Neural cell (in vitro differentiated cells): ENCODE measurements around the gene ZNF594. TPM values are rescaled to one million over a fixed set of nuclear protein-coding genes. Genes with fewer than 3 reads are reported as not detected.
"Not testable (repeated sequence)": the region's sequence is repeated elsewhere in the genome, so short reads cannot be mapped to it uniquely, and the experiment has no call there.

ENCODE experiments used
- H2AFZ ChIP-seq: fragments of 200-600, 300-800 bp; sonication (generic), shearing (Covaris generic); 2 replicates; pipeline ENCODE4 v1.6.0; 2014; ENCODE audit warnings: low read depth, mild to moderate bottlenecking, antibody characterized with exemption, low read length, moderate library complexity
- H3F3A ChIP-seq: fragments of 200-600 bp; shearing (Covaris generic); 2 replicates; pipeline ENCODE4 v1.6.1; 2016; ENCODE audit warnings: mild to moderate bottlenecking, moderate library complexity, mixed read lengths, antibody characterized with exemption, low read length; ENCODE audit not compliant: insufficient read depth, poor library complexity, severe bottlenecking
- H3K27ac ChIP-seq: fragments of 200-600, 300-800 bp; sonication (generic), shearing (Covaris generic); 2 replicates; pipeline ENCODE4 v1.5.1; 2014; ENCODE audit warnings: mild to moderate bottlenecking, low read length, moderate library complexity
- H3K27me3 ChIP-seq: fragments of 300-800, 200-600 bp; sonication (generic), shearing (Covaris generic); 2 replicates; pipeline ENCODE4 v1.6.0; 2014; ENCODE audit warnings: mild to moderate bottlenecking, low read depth, low read length, moderate library complexity; ENCODE audit not compliant: insufficient read depth
- H3K36me3 ChIP-seq: fragments of 300-800, 200-600 bp; sonication (generic), shearing (Covaris generic); 2 replicates; pipeline ENCODE4 v1.5.1; 2014; ENCODE audit warnings: mild to moderate bottlenecking, antibody characterized with exemption, low read length, moderate library complexity; ENCODE audit not compliant: insufficient read depth
- H3K4me2 ChIP-seq: fragments of 300-800, 200-600 bp; sonication (generic), shearing (Covaris generic); 2 replicates; pipeline ENCODE4 v1.6.0; 2014; ENCODE audit warnings: mild to moderate bottlenecking, low read length
- H3K4me3 ChIP-seq: fragments of 300-800, 200-600 bp; sonication (generic), shearing (Covaris generic); 2 replicates; pipeline ENCODE4 v1.5.1; 2014; ENCODE audit warnings: mild to moderate bottlenecking, low read length, moderate library complexity
- H3K79me2 ChIP-seq: fragments of 200-600 bp; shearing (Covaris generic); replicated peaks from 2 replicates; pipeline ENCODE4 v1.6.0; 2014; ENCODE audit warnings: mild to moderate bottlenecking, low read length, moderate library complexity; ENCODE audit not compliant: insufficient read depth
- H3K9ac ChIP-seq: fragments of 300-800, 200-600 bp; sonication (generic), shearing (Covaris generic); 2 replicates; pipeline ENCODE4 v1.6.1; 2016; ENCODE audit warnings: mild to moderate bottlenecking, low read length, mixed read lengths
- H3K9me2 ChIP-seq: fragments of 200-600 bp; shearing (Covaris generic); 2 replicates; pipeline ENCODE4 v1.6.1; 2016; ENCODE audit warnings: mild to moderate bottlenecking, low read length, mixed read lengths; ENCODE audit not compliant: insufficient read depth
- H3K9me3 ChIP-seq: fragments of 200-600, 300-800 bp; sonication (generic), shearing (Covaris generic); 2 replicates; pipeline ENCODE4 v1.6.1; 2016; ENCODE audit warnings: mild to moderate bottlenecking, mixed run types, low read length, moderate library complexity, mixed read lengths
- H4K20me1 ChIP-seq: fragments of 200-600 bp; shearing (Covaris generic); 2 replicates; pipeline ENCODE4 v1.6.1; 2016; ENCODE audit warnings: mild to moderate bottlenecking, mixed run types; ENCODE audit not compliant: insufficient read depth
- CTCF ChIP-seq: fragments of 450-650 bp; IDR thresholded peaks from 2 replicates; pipeline ENCODE4 v1.5.1; 2014; ENCODE audit warnings: antibody characterized with exemption, mild to moderate bottlenecking, moderate library complexity; ENCODE audit not compliant: poor library complexity, severe bottlenecking
- EP300 ChIP-seq: fragments of 450-650 bp; conservative IDR thresholded peaks from 2 replicates; pipeline ENCODE4 v1.6.1; 2014; ENCODE audit warnings: antibody characterized with exemption, mild to moderate bottlenecking, moderate library complexity; ENCODE audit not compliant: poor library complexity, severe bottlenecking
- EZH2 ChIP-seq: fragments of 200-600, 300-800 bp; shearing (Covaris generic), sonication (generic); IDR thresholded peaks from 2 replicates; pipeline ENCODE4 v1.6.1; 2014; ENCODE audit warnings: antibody characterized with exemption, low read length, borderline replicate concordance, mild to moderate bottlenecking; ENCODE audit not compliant: insufficient read depth, poor library complexity, severe bottlenecking
- MXI1 ChIP-seq: fragments of 450-650 bp; conservative IDR thresholded peaks from 2 replicates; pipeline ENCODE4 v1.6.1; 2014; ENCODE audit warnings: antibody characterized with exemption, mild to moderate bottlenecking; ENCODE audit not compliant: poor library complexity, severe bottlenecking
- POLR2AphosphoS5 ChIP-seq: IDR thresholded peaks from 2 replicates; pipeline ENCODE4 v1.6.1; 2012
- RAD21 ChIP-seq: fragments of 450-650 bp; conservative IDR thresholded peaks from 2 replicates; pipeline ENCODE4 v1.6.1; 2014; ENCODE audit warnings: antibody characterized with exemption, mild to moderate bottlenecking, moderate library complexity
- REST ChIP-seq: IDR thresholded peaks from 2 replicates; pipeline ENCODE4 v1.6.1; 2012; ENCODE audit warnings: borderline replicate concordance
- TAF1 ChIP-seq: IDR thresholded peaks from 2 replicates; pipeline ENCODE4 v1.6.1; 2012; ENCODE audit warnings: low read depth
- polyA plus RNA-seq: library from polyadenylated mRNA; depleted of rRNA; stranded (reverse); fragments of >200 nt; gene quantifications from 2 replicates; pipeline ENCODE4 v1.2.3, GENCODE V29; 2014

The ZNF594 gene
- polyA plus RNA-seq, 1 donor from 2014 or later, result 28.2 TPM

- Histone ChIP-seq H3F3A (no peaks in the 10 kb centered on the region), H3K4me3 (no peak overlapping the region), H3K27me3 (no peaks in the 10 kb centered on the region), H3K79me2 (no peaks in the 10 kb centered on the region), H3K9me3 (no peaks in the 10 kb centered on the region), H4K20me1 (no peaks in the 10 kb centered on the region), H3K36me3 (no peaks in the 10 kb centered on the region), H3K27ac (no peak overlapping the region), H3K4me2 (no peak overlapping the region), H3K9ac (no peak overlapping the region), H2AFZ (no peak overlapping the region), H3K9me2 (no peaks in the 10 kb centered on the region)
- TF ChIP-seq CTCF (no peak), POLR2AphosphoS5 (no peak), EZH2 (no peak), REST (no peak), TAF1 (no peak), EP300 (no peak), RAD21 (no peak), MXI1 (no peak)
Measured at GRCh38 chr17:5164436-5164835, 27.2 kb downstream of the ZNF594 start.

- H4K20me1 ChIP-seq, H3F3A ChIP-seq, H3K9ac ChIP-seq, H3K36me3 ChIP-seq, H3K4me2 ChIP-seq, H3K79me2 ChIP-seq, H3K4me3 ChIP-seq, H3K27me3 ChIP-seq, H3K9me3 ChIP-seq, H3K9me2 ChIP-seq, H3K27ac ChIP-seq, H2AFZ ChIP-seq: not testable (repeated sequence)
Measured at GRCh38 chr17:5161793-5162192, 29.9 kb downstream of the ZNF594 start.

GRCh38 chr17:5160702-5161101, 31.0 kb downstream of the ZNF594 start:
- H3K9ac ChIP-seq, H3K9me2 ChIP-seq, H3K27ac ChIP-seq, H3K4me3 ChIP-seq, H3K36me3 ChIP-seq, H3K9me3 ChIP-seq, H3F3A ChIP-seq, H3K27me3 ChIP-seq, H4K20me1 ChIP-seq, H3K4me2 ChIP-seq, H2AFZ ChIP-seq, H3K79me2 ChIP-seq: not testable (repeated sequence)

- H3K9me3 ChIP-seq, H3K27ac ChIP-seq, H2AFZ ChIP-seq, H3F3A ChIP-seq, H3K9ac ChIP-seq, H3K9me2 ChIP-seq, H3K79me2 ChIP-seq, H3K27me3 ChIP-seq, H4K20me1 ChIP-seq, H3K4me3 ChIP-seq, H3K36me3 ChIP-seq, H3K4me2 ChIP-seq: not testable (repeated sequence)
Measured at GRCh38 chr17:5146122-5146521, 45.5 kb downstream of the ZNF594 start.

GRCh38 chr17:5142877-5143276, 48.8 kb downstream of the ZNF594 start:
- not testable (repeated sequence) for H3K9me3 ChIP-seq, H3K79me2 ChIP-seq, H3K36me3 ChIP-seq, H4K20me1 ChIP-seq, H3K27ac ChIP-seq, H3K27me3 ChIP-seq, H2AFZ ChIP-seq, H3K9me2 ChIP-seq, H3K9ac ChIP-seq, H3K4me2 ChIP-seq, H3F3A ChIP-seq, H3K4me3 ChIP-seq
